ENCODE results near the gene ABCC4.

ABCC4 gene

GRCh38 chr13:95112883-95113282, 188.4 kb downstream of the ABCC4 start:
- Histone ChIP-seq H3K27me3 (ENCODE audit: control insufficient read depth, insufficient read depth, low read length) (no peaks in the 10 kb centered on the region), H3K9me3 (ENCODE audit: control insufficient read depth, insufficient read depth, low read depth, low read length) (peaks cover 5% of the 10 kb centered on the region; the same call in 1 of the 2 replicates), H3K4me3 (ENCODE audit: low read depth, low read length) (no peak overlapping the region), H3K4me1 (ENCODE audit: control insufficient read depth, insufficient read depth, low read length) (peaks cover 20% of the 10 kb centered on the region; the same call in 1 of the 2 replicates), H3K36me3 (ENCODE audit: control insufficient read depth, insufficient read depth, low read length) (no peaks in the 10 kb centered on the region), H3K27ac (ENCODE audit: low read depth, low read length) (no peak overlapping the region), H3K9ac (ENCODE audit: low read length) (no peak overlapping the region)

DNA sequence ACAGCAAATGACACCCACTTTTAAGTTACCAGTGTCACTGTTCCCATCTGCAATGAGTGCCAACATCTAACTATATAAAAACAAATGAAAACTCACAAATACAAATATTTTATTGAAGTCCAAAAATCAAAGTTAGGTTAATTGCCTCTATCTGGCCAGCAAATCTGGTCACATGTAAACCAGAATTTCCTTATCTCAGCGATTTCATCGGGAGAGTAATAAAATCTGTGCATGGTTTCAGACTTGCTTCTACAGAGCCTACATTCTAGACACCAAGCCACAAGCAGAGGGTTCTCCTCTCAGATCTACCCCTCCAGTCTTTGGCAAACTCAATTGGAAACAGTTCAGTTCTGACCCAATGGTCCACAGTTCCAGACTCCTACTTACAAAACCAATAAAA, 189.6 kb downstream of the ABCC4 start:
- Histone ChIP-seq H3K36me3 (ENCODE audit: control insufficient read depth, insufficient read depth, low read length) (no peaks in the 10 kb centered on the region), H3K27me3 (ENCODE audit: control insufficient read depth, insufficient read depth, low read length) (no peaks in the 10 kb centered on the region), H3K9me3 (ENCODE audit: control insufficient read depth, insufficient read depth, low read depth, low read length) (peaks cover 5% of the 10 kb centered on the region; the same call in 1 of the 2 replicates), H3K9ac (ENCODE audit: low read length) (no peak overlapping the region), H3K4me1 (ENCODE audit: control insufficient read depth, insufficient read depth, low read length) (peaks cover 20% of the 10 kb centered on the region; the same call in 1 of the 2 replicates), H3K4me3 (ENCODE audit: low read depth, low read length) (no peak overlapping the region), H3K27ac (ENCODE audit: low read depth, low read length) (no peak overlapping the region)

GRCh38 chr13:95106562-95106961, 194.7 kb downstream of the ABCC4 start:
- Histone ChIP-seq H3K36me3 (ENCODE audit: control insufficient read depth, insufficient read depth, low read length) (no peaks in the 10 kb centered on the region), H3K9ac (ENCODE audit: low read length) (no peak overlapping the region), H3K27me3 (ENCODE audit: control insufficient read depth, insufficient read depth, low read length) (no peaks in the 10 kb centered on the region), H3K4me1 (ENCODE audit: control insufficient read depth, insufficient read depth, low read length) (no peaks in the 10 kb centered on the region), H3K4me3 (ENCODE audit: low read depth, low read length) (no peak overlapping the region), H3K27ac (ENCODE audit: low read depth, low read length) (no peak overlapping the region), H3K9me3 (ENCODE audit: control insufficient read depth, insufficient read depth, low read depth, low read length) (peaks cover 5% of the 10 kb centered on the region; the same call in 1 of the 2 replicates)

DNA sequence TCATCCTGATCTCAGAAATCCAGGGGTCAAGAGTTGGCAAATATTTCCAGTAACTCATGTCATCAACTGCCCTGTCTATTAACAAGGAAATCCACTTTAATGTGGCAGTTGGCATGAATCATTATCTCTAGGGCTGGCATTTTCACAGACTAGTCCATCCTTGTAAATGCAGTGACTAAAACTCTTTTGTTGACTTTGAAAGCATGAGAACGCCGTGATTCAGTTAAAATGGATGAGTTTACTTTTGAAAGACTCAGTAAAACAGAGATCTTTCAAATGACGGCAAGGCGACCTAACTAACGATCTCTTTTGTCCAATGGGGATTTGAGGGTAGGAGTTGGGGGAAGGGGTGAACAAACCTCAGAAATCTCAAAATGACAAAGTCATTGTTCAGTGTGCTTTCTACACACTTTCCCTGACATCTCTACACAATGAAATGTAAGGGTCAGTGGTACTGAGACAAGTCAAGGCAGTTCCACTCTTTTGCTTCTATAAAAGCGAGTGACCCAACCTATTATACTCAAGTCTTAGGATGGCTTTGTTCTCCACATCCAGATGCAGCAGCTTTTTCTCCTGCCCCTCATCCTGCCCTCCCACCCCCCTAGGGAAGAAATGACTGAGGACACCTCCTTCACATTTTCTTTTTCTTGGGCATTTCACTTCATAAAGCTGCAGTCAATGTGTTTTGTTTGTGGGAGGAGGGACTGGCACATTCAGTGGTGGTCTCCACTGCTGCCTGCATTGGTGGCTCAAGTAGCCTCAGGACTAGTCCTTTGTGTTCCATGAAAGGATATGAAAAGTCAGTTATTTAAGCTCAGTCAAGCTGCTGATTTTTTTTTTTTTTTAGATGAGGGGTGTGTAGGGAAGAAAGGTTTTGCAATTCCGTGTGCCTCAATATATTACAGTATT, 200.5 kb downstream of the ABCC4 start:
- no peak overlapping the region for H3K27ac ChIP-seq (ENCODE audit: low read depth, low read length)
- no peak overlapping the region for H3K9ac ChIP-seq (ENCODE audit: low read length)
- no peaks in the 10 kb centered on the region for H3K36me3 ChIP-seq (ENCODE audit: control insufficient read depth, insufficient read depth, low read length)
- peaks cover 6% of the 10 kb centered on the region; the same call in 1 of the 2 replicates for H3K9me3 ChIP-seq (ENCODE audit: control insufficient read depth, insufficient read depth, low read depth, low read length)
- no peaks in the 10 kb centered on the region for H3K27me3 ChIP-seq (ENCODE audit: control insufficient read depth, insufficient read depth, low read length)
- H3K4me3 ChIP-seq (ENCODE audit: low read depth, low read length): no peak overlapping the region
- H3K4me1 ChIP-seq (ENCODE audit: control insufficient read depth, insufficient read depth, low read length): peaks cover 4% of the 10 kb centered on the region; the same call in 1 of the 2 replicates

GRCh38 chr13:95099541-95099940, 201.7 kb downstream of the ABCC4 start:
- Histone ChIP-seq H3K9me3 (ENCODE audit: control insufficient read depth, insufficient read depth, low read depth, low read length) (peaks cover 6% of the 10 kb centered on the region; the same call in 1 of the 2 replicates), H3K27ac (ENCODE audit: low read depth, low read length) (no peak overlapping the region)

GRCh38 chr13:95098916-95099315, 202.3 kb downstream of the ABCC4 start:
- H3K9me3 ChIP-seq (ENCODE audit: control insufficient read depth, insufficient read depth, low read depth, low read length): peaks cover 6% of the 10 kb centered on the region; the same call in 1 of the 2 replicates
- H3K27me3 ChIP-seq (ENCODE audit: control insufficient read depth, insufficient read depth, low read length): no peaks in the 10 kb centered on the region
- H3K4me3 ChIP-seq (ENCODE audit: low read depth, low read length): no peak overlapping the region
- no peak overlapping the region for H3K27ac ChIP-seq (ENCODE audit: low read depth, low read length)
- H3K4me1 ChIP-seq (ENCODE audit: control insufficient read depth, insufficient read depth, low read length): peaks cover 4% of the 10 kb centered on the region; the same call in 1 of the 2 replicates
- H3K36me3 ChIP-seq (ENCODE audit: control insufficient read depth, insufficient read depth, low read length): no peaks in the 10 kb centered on the region
- no peak overlapping the region for H3K9ac ChIP-seq (ENCODE audit: low read length)

More at GRCh38 chr13:95099541-95099940, 201.7 kb downstream of the ABCC4 start:
- no peaks in the 10 kb centered on the region for H3K36me3 ChIP-seq (ENCODE audit: control insufficient read depth, insufficient read depth, low read length)
- H3K27me3 ChIP-seq (ENCODE audit: control insufficient read depth, insufficient read depth, low read length): no peaks in the 10 kb centered on the region
- H3K4me3 ChIP-seq (ENCODE audit: low read depth, low read length): no peak overlapping the region
- H3K9ac ChIP-seq (ENCODE audit: low read length): no peak overlapping the region
- peaks cover 4% of the 10 kb centered on the region; the same call in 1 of the 2 replicates for H3K4me1 ChIP-seq (ENCODE audit: control insufficient read depth, insufficient read depth, low read length)

DNA sequence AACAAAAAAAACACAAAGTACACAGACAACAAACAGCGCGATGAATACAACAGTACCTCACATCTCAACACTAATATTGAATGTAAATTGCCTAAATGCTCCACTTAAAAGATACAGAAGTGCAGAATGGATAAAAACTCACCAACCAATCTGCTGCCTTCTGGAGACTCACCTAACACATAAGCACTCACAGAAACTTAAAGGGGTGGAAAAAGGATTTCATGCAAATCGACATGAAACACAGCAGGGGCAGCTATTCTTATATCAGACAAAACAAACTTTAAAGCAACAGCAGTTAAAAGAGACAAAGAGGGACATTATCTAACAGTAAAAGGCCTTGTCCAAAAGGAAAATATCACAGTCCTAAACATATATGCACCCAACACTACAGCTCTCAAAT, 209.5 kb downstream of the ABCC4 start:
- no peaks in the 10 kb centered on the region for H3K9me3 ChIP-seq (ENCODE audit: control insufficient read depth, insufficient read depth, low read depth, low read length)
- H3K9ac ChIP-seq (ENCODE audit: low read length): no peak overlapping the region
- no peaks in the 10 kb centered on the region for H3K36me3 ChIP-seq (ENCODE audit: control insufficient read depth, insufficient read depth, low read length)
- H3K27ac ChIP-seq (ENCODE audit: low read depth, low read length): no peak overlapping the region
- H3K27me3 ChIP-seq (ENCODE audit: control insufficient read depth, insufficient read depth, low read length): no peaks in the 10 kb centered on the region
- no peaks in the 10 kb centered on the region for H3K4me1 ChIP-seq (ENCODE audit: control insufficient read depth, insufficient read depth, low read length)
- H3K4me3 ChIP-seq (ENCODE audit: low read depth, low read length): no peak overlapping the region

- Histone ChIP-seq H3K4me3 (ENCODE audit: low read depth, low read length) (no peak overlapping the region), H3K4me1 (ENCODE audit: control insufficient read depth, insufficient read depth, low read length) (no peaks in the 10 kb centered on the region), H3K27me3 (ENCODE audit: control insufficient read depth, insufficient read depth, low read length) (no peaks in the 10 kb centered on the region), H3K36me3 (ENCODE audit: control insufficient read depth, insufficient read depth, low read length) (no peaks in the 10 kb centered on the region), H3K9me3 (ENCODE audit: control insufficient read depth, insufficient read depth, low read depth, low read length) (no peaks in the 10 kb centered on the region), H3K9ac (ENCODE audit: low read length) (no peak overlapping the region), H3K27ac (ENCODE audit: low read depth, low read length) (no peak overlapping the region)
Measured at GRCh38 chr13:95087746-95088305, 213.4 kb downstream of the ABCC4 start.

- Histone ChIP-seq H3K36me3 (ENCODE audit: control insufficient read depth, insufficient read depth, low read length) (no peaks in the 10 kb centered on the region), H3K27ac (ENCODE audit: low read depth, low read length) (no peak overlapping the region), H3K9ac (ENCODE audit: low read length) (no peak overlapping the region), H3K4me3 (ENCODE audit: low read depth, low read length) (no peak overlapping the region), H3K27me3 (ENCODE audit: control insufficient read depth, insufficient read depth, low read length) (no peaks in the 10 kb centered on the region), H3K4me1 (ENCODE audit: control insufficient read depth, insufficient read depth, low read length) (no peaks in the 10 kb centered on the region), H3K9me3 (ENCODE audit: control insufficient read depth, insufficient read depth, low read depth, low read length) (no peaks in the 10 kb centered on the region)
Measured at GRCh38 chr13:95086761-95087160, 214.5 kb downstream of the ABCC4 start.

DNA sequence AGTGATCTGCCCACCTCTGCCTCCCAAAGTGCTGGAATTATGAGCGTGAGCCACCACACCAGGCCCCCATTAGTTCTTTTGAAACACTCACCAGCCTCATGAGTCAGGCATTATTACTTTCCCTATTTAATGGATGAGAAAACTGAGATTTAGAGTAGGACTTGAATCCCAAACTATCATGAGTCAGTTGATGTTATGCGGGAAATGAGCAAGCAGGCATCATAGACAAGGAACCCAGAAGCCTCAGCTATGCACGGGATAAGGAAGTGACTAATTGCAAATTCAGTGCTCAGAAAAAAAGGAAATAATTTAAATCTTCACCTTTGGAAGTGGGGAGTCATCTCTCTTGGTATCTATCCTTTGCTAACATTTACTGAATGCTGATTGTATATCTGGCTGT, 217.5 kb downstream of the ABCC4 start:
- H3K9me3 ChIP-seq (ENCODE audit: control insufficient read depth, insufficient read depth, low read depth, low read length): no peaks in the 10 kb centered on the region
- no peaks in the 10 kb centered on the region for H3K4me1 ChIP-seq (ENCODE audit: control insufficient read depth, insufficient read depth, low read length)
- no peak overlapping the region for H3K9ac ChIP-seq (ENCODE audit: low read length)
- H3K27me3 ChIP-seq (ENCODE audit: control insufficient read depth, insufficient read depth, low read length): no peaks in the 10 kb centered on the region
- H3K4me3 ChIP-seq (ENCODE audit: low read depth, low read length): no peak overlapping the region
- no peak overlapping the region for H3K27ac ChIP-seq (ENCODE audit: low read depth, low read length)
- H3K36me3 ChIP-seq (ENCODE audit: control insufficient read depth, insufficient read depth, low read length): no peaks in the 10 kb centered on the region

- Histone ChIP-seq H3K36me3 (ENCODE audit: control insufficient read depth, insufficient read depth, low read length) (no peaks in the 10 kb centered on the region), H3K4me3 (ENCODE audit: low read depth, low read length) (no peak overlapping the region), H3K27me3 (ENCODE audit: control insufficient read depth, insufficient read depth, low read length) (no peaks in the 10 kb centered on the region), H3K9me3 (ENCODE audit: control insufficient read depth, insufficient read depth, low read depth, low read length) (no peaks in the 10 kb centered on the region), H3K27ac (ENCODE audit: low read depth, low read length) (no peak overlapping the region), H3K9ac (ENCODE audit: low read length) (no peak overlapping the region), H3K4me1 (ENCODE audit: control insufficient read depth, insufficient read depth, low read length) (no peaks in the 10 kb centered on the region)
Measured at GRCh38 chr13:95083066-95083465, 218.2 kb downstream of the ABCC4 start.
